Hepatocyte (in vitro differentiated cells): ENCODE results near the gene CDC42SE1.

Source experiments
- EZH2 ChIP-seq: fragments of 200-600 bp; sonication (generic); IDR thresholded peaks from 2 replicates; pipeline ENCODE4 v1.6.1; 2016; ENCODE audit warnings: antibody characterized with exemption, mild to moderate bottlenecking, borderline replicate concordance
- EZH2phosphoT487 ChIP-seq: fragments of 200-600 bp; sonication (generic); IDR thresholded peaks from one replicate; pipeline ENCODE4 v1.6.1; 2018; ENCODE audit warnings: antibody characterized with exemption, mild to moderate bottlenecking, low read depth, moderate library complexity; ENCODE audit not compliant: unreplicated experiment, severe bottlenecking
- TF ChIP-seq, protein P1 (sequence below): fragments of 200-600 bp; sonication (generic); IDR thresholded peaks from 2 replicates; pipeline ENCODE4 v1.5.1; 2016; ENCODE audit warnings: antibody characterized with exemption, mild to moderate bottlenecking; ENCODE audit not compliant: poor library complexity

DNA sequence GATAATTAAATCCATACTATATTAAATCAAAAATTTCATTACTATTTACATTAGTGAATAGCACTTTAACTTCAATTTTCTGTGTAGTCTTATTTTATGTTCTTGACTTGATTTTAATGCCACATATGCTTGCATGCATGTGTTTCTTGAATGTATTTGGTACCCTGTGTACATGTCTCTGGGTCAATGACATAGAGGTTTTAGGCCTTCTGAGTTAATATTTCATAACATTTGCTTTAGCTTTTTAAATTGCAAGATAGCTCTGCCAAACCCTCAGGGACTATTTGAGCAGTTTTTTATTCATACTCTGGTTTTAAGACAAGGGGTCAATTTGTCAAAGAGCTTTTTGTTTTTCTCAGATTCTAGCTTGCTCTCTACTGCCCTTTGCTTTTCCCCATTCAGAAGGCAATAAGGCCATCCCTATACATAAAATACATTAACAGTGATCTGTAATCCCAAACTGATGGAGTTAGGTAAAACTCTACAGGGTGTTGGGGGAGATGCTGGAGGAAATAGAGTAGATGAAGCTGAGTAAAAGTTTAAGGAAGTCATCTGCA, 5.7 kb upstream of the CDC42SE1 start:
- TF ChIP-seq EZH2, result no peak
- TF ChIP-seq, protein P1, sequence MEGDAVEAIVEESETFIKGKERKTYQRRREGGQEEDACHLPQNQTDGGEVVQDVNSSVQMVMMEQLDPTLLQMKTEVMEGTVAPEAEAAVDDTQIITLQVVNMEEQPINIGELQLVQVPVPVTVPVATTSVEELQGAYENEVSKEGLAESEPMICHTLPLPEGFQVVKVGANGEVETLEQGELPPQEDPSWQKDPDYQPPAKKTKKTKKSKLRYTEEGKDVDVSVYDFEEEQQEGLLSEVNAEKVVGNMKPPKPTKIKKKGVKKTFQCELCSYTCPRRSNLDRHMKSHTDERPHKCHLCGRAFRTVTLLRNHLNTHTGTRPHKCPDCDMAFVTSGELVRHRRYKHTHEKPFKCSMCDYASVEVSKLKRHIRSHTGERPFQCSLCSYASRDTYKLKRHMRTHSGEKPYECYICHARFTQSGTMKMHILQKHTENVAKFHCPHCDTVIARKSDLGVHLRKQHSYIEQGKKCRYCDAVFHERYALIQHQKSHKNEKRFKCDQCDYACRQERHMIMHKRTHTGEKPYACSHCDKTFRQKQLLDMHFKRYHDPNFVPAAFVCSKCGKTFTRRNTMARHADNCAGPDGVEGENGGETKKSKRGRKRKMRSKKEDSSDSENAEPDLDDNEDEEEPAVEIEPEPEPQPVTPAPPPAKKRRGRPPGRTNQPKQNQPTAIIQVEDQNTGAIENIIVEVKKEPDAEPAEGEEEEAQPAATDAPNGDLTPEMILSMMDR, result no peak
- no peak for TF ChIP-seq EZH2phosphoT487
